GM04504 (cell line): Measurements from ENCODE around the gene CCDC9B.

Source experiments
- DNase-seq: peaks from one replicate; pipeline ENCODE4 v3.0.0-alpha.2; 2012; ENCODE audit warnings: low read depth

CCDC9B gene

GRCh38 chr15:40329804-40330203, 10.9 kb downstream of the CCDC9B start:
- no peak for DNase-seq

- no peak for DNase-seq
Observed at GRCh38 chr15:40328751-40329150, 12.0 kb downstream of the CCDC9B start.

- DNase-seq: no peak
Observed at GRCh38 chr15:40328176-40328575, 12.6 kb downstream of the CCDC9B start.

- DNase-seq: no peak
Observed at GRCh38 chr15:40327457-40327856, 13.3 kb downstream of the CCDC9B start.

DNA sequence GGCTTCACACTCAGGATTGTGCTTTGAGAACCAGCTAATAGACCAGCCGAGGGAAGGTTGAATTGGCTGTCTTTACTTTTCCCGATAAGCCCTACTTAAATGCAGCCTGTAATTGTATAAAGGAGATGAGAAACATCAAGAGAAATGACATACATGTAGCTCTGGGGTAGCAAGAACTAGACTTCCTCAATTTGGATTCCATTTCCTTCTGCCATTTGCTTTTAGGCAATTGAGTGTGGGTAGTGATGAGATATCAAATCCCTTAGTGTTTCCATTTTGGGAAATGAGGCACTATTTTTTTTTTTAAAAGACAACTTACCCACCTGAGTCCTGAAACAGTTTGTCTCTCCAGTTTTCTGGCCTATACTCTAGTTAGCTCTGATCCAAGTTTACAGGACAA, 15.0 kb downstream of the CCDC9B start:
- no peak for DNase-seq

GRCh38 chr15:40325188-40325587, 15.6 kb downstream of the CCDC9B start:
- no peak for DNase-seq

DNA sequence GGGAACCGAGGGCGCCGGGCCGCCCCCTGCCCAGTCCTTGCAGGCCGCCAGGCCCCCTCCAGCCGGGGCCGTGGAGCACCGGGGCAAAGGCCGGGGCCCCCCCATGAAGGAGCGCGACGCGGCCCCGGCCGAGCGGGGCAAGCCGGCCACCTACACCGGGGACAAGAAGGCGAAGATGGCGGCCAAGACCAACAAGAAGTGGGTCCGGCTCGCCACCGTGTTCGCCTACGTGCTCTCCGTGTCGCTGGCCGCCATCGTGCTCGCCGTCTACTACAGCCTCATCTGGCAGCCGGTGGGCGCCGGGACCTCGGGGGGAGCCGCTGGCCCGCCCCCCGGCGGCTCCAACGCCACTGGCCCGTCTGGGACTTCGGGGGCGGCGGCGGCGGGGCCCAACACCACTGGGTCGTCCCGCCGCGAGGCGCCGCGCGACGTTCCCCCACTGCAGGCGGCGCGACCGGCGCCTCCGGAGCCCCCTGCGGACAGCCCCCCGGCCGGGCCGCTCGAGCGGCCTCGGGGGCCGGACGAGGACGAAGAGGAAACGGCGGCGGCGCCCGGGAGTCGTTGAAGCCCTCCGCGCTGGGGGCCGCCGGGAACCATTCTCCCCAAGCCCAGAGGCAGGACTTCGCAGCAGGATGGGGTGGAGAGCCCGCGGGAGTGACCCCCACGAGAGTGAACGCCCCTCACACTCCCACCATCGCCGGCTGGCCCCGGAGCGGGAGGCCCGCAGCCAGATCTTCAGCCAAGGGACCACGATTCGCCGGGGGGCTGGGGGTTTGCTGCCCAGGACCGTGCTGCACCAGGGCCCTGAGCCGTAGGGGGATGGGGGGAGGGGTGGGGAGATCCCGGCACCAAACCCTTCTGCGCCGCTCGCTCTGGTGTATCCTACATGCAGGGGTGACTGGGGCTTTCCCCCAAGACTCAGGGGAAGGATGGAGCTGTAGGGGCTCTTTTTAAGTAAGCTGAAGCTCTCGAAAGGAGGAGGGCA, 16.5 kb downstream of the CCDC9B start:
- DNase-seq: no peak

- peak; percentile 77 for DNase-seq
Observed at GRCh38 chr15:40323239-40323952, 17.3 kb downstream of the CCDC9B start, which contains the start of gene INAFM2. INAFM2 (plus strand) TSS chr15:40323692; CDS start chr15:40324056, 364 bp downstream.

GRCh38 chr15:40322531-40323238, 18.1 kb downstream of the CCDC9B start:
- DNase-seq: no peak

DNA sequence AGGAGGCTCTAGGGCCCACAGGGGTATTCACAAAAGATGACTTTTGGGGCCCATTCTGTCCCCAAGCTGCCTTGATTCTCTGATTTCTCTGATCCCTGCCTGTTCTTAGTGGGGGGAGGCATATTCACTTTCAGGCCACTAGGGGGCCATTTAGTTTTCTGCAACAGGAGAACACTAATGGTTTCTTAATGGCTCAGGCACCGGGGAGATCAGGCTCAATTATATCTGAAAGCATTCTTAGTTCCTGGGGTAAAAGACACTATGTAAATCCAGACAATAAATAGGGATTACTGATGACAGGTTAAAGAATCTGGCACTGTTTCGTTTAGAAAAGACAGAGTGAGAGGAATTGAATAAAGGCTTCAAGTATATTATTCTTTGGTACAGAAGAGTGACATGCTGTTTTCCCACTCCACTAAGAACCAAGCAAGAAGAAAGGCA, 19.8 kb downstream of the CCDC9B start:
- DNase-seq: no peak

GRCh38 chr15:40320409-40320808, 20.3 kb downstream of the CCDC9B start:
- no peak for DNase-seq

- DNase-seq: no peak
Observed at GRCh38 chr15:40317580-40317979, 23.2 kb downstream of the CCDC9B start.

DNA sequence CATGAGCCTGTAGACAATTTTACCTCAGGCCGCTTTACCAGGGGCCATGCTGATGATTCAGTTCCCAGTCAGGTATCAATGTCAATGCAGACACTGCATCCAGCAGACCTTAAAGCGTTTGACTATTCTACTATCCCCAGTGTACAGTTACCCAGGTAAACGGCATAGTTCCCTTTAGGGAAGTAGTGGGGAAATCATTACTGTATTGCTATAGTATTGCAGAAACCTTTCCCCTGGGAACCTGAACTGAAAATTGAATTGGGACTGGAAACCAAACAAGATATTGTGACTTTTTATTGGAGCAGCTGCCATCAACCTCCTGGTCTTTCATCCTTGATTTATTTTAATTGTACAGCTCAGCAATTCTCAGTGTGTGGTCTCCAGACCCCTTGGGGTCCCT, 23.8 kb downstream of the CCDC9B start:
- no peak for DNase-seq

DNA sequence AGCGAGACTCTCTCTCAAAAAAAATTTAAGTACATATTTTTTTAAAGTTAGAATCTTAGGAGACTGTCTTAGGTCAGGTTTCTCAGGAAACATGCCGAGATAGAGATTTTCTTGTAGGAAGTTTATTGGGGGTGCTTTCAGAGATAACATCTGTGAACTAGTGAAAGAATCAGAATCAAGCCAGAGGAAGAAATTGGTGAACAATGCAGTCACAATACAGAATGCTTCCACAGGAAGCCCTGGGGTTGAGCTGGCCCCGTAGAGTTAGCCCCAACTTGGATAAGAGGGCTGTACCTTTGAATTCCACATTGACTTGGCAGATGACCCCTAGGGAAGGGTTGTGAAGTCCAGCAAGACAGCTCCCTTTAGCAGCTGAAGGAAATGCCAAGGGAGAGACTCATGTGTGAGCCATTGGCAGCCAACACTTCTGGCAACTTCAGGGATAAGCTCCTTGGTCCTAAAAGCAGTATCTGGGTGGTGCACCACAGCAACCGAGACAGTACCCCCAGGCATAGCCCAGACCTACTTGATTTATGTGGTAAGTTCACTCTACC, 25.9 kb downstream of the CCDC9B start:
- no peak for DNase-seq

GRCh38 chr15:40313531-40314398, 27.0 kb downstream of the CCDC9B start:
- no peak for DNase-seq

DNA sequence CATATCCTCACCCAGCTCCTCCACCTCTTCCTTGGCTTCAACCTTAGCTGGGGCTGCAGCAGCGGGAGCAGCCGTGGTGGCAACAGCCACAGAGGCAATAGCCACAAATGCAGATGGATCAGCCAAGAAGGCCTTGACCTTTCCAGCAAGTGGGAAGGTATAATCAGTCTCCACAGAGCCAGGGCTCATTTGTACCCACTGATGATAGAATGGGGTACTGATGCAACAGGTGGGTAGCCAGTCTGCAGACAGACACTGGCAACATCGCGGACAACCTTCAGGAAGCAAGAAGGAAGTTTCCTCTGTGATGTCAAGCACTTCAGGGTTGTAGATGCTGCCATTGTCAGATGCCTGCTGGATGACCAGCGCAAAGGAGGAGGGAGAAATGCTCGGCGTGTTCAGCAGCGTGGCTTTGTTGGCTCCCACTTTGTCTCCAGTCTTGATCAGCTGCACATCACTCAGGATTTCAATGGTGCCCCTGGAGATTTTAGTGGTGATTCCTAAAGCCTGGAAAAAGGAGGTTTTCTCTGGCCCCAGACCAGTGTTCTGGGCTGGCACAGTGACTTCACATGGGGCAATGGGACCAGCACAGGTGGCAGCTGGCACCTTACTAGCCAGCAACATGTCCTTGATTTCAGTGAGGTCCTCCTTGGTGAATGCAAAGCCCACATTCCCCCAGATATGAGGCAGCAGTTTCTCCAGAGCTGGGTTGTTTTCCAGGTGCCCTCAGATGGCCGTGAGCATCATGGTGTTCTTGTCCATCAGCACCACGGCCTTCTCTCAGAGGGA, 28.2 kb downstream of the CCDC9B start:
- no peak for DNase-seq

DNA sequence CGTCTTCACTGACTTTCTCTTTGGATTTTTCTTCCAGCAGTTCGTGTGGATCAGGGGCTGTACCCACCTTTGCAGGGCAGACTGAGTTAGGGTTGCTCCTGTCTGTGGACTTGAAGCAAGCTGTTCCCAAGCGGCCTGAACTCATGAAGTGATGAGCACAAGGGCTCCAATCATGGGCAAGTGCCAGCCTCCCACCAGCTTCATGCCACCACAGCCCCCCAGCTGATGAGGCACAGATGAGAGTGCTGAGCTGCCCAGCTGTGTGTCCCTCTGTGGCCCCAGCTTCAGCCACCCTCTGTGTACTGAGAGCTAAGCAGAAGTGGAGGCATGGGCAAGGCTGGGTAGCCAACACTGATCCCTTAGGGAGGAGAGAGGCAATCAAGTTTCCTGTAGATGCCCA, 29.7 kb downstream of the CCDC9B start:
- DNase-seq: no peak

GRCh38 chr15:40310001-40310959, 30.5 kb downstream of the CCDC9B start:
- no peak for DNase-seq

- DNase-seq: no peak
Observed at GRCh38 chr15:40309344-40309862, 31.3 kb downstream of the CCDC9B start.
